ENCODE measurements around the gene KIF16B.
"Not testable (repeated sequence)": the region's sequence is repeated elsewhere in the genome, so short reads cannot be mapped to it uniquely, and the experiment has no call there.

KIF16B gene

DNA sequence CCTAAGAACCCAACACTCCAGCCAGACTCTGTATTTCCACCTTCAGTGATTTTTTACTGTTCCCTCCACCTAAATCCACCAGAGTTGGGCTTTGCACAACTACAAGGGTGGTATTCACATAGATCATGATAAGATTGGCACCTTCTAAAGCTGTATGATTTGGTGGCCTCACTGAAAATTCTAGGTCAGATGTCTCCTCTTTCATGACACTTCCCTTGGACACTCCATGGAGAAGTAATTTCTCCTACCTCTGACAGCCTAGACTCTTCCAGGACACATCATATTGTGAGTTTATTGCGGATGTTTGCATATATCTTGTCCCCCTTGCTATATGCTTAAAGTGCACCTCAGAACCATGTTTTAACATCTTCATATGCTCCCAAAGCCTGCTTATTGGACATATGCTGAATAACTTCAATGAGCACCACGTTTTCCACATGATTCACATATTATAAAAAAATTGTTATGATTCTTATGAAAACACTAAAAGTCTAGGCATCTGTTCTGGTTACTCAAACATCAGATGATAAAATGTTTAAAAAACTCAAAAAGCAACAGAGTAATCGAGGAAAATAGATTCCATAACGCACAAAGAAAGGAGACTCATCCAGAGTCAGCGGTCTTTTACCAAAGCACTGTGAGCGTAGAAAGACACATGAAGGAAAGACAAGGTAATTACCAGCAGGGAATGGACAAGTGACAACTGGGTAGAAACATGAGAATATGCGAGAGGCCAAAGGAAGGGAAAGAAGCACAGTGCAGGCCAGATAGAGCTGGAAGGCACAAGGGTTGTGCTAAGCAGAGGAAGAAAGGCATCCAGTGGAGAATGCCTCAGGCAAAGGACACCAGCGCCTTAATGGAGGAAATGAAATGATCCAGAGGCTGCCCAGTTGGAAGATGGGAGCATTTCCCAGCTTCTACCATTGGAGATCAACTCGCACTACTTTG is 46.5 kb downstream of the KIF16B start:
- no peaks in the 10 kb centered on the region for H3K27me3 Mint-ChIP-seq
- H3K27ac Mint-ChIP-seq: no peak overlapping the region
- no peaks in the 10 kb centered on the region for H3K4me1 Mint-ChIP-seq
- peaks cover 21% of the 10 kb centered on the region for H3K36me3 Mint-ChIP-seq
- no peak overlapping the region for H3K4me3 Mint-ChIP-seq
- no peaks in the 10 kb centered on the region for H3K9me3 Mint-ChIP-seq

DNA sequence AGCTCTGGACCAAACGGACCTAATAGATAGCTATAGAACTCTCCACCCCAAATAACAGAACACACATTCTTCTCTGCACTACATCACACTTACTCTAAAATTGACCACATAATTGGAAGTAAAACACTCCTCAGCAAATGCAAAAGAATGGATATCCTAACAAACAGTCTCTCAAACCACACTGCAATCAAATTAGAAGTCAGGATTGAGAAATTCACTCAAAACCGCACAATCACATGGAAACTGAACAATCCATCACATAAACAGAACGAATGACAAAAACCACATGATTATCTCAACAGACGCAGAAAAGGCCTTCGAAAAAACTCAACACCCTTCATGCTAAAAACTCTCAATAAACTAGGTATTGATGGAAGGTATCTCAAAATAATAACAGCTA is 50.6 kb downstream of the KIF16B start:
- not testable (repeated sequence) for H3K27me3 Mint-ChIP-seq, H3K4me3 Mint-ChIP-seq, H3K27ac Mint-ChIP-seq, H3K9me3 Mint-ChIP-seq, H3K4me1 Mint-ChIP-seq
- H3K36me3 Mint-ChIP-seq: peaks cover 19% of the 10 kb centered on the region

DNA sequence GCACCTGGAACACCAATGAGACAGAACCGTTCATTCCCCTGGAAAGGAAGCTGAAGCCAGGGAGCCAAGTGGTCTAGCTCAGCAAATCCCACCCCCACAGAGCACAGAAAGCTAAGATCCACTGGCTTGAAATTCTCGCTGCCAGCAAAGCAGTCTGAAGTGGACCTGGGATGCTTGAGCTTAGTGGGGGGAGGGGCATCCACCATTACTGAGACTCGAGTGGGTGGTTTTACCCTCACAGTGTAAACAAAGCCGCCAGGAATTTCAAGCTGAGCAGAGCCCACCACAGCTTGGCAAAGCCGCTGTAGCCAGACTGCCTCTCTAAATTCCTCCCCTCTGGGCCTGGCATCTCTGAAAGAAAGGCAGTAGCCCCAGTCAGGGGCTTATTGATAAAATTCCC is 53.1 kb downstream of the KIF16B start:
- Mint-ChIP-seq H3K4me1 (no peaks in the 10 kb centered on the region), H3K4me3 (no peak overlapping the region)

DNA sequence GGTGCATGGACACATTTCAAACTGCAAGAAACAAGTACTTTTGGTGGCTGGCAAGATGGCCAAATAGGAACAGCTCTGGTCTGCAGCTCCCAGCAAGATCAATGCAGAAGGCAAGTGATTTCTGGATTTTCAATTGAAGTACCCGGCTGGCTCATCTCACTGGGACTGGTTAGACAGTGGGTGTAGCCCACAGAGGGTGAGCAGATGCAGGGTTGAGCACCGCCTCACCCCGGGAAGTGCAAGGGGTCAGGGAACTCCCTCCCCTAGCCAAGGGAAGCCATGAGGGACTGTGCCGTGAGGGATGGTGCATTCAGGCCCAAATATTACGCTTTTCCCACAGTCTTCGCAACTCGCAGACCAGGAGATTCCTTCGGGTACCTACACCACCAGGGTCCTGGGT is 53.6 kb downstream of the KIF16B start:
- not testable (repeated sequence) for H3K4me3 Mint-ChIP-seq, H3K4me1 Mint-ChIP-seq, H3K9me3 Mint-ChIP-seq, H3K36me3 Mint-ChIP-seq, H3K27ac Mint-ChIP-seq, H3K27me3 Mint-ChIP-seq

More for the DNA sequence above, 53.1 kb downstream of the KIF16B start:
- H3K27ac Mint-ChIP-seq: no peak overlapping the region
- no peaks in the 10 kb centered on the region for H3K27me3 Mint-ChIP-seq
- no peaks in the 10 kb centered on the region for H3K9me3 Mint-ChIP-seq
- peaks cover 6% of the 10 kb centered on the region for H3K36me3 Mint-ChIP-seq

DNA sequence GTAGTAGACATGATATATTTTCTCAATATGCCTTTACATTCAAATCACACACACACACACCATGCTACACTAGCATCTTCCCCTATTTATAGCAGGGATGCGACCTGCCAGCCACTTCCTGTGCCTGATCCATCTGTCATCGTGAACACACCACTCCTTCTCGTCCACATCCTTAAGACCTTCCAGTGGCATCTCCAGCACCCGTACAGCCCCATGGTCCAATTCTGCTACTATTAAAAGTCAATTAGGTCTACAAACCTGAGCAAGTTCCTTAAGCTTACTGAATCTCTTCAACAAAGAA is 54.5 kb downstream of the KIF16B start:
- H3K36me3 Mint-ChIP-seq: no peaks in the 10 kb centered on the region
- no peak overlapping the region for H3K27ac Mint-ChIP-seq

DNA sequence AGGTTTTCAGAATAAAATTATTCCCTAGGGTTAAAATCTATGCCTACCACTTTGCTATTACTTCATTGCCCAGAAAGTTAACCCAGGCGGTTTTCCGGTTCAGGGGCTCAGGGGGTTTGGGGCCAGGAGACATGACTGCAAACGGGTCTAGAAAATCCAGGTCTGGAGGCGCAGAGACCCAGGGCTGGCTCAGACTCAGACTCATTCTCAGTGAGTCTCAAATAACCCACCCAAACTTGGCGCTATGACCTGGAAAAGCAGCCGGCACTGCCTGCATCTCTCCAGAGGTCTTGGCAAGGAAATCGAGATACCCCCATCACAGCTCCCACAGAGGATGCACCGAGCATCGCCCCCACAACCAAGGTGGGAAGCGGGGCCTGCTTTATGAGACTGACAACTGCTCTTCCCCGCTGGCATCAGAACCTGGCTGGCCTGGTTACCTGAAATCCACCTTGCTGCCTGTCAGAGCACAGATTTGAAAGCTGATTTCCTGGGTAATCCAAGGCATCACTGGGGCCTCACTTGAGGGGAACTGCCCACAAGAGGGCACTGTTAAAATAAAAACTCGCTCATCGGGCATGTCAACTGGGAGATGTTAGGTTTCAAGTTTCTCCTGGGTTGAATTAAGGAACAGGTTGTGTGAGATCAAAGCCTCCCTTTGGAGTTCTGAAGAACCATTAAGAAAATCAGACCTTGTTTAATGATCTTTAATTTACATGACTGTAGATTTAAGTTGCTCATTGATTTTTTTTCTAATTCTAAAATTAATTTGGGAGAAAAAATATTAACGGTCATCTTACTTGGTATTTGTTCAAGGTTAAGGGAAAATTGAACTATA is 55.1 kb downstream of the KIF16B start:
- no peaks in the 10 kb centered on the region for H3K4me1 Mint-ChIP-seq
- H3K9me3 Mint-ChIP-seq: no peaks in the 10 kb centered on the region
- H3K27ac Mint-ChIP-seq: no peak overlapping the region
- H3K4me3 Mint-ChIP-seq: no peak overlapping the region
- H3K36me3 Mint-ChIP-seq: no peaks in the 10 kb centered on the region
- no peaks in the 10 kb centered on the region for H3K27me3 Mint-ChIP-seq

More for the DNA sequence above, 54.5 kb downstream of the KIF16B start:
- H3K9me3 Mint-ChIP-seq: no peaks in the 10 kb centered on the region
- no peaks in the 10 kb centered on the region for H3K4me1 Mint-ChIP-seq
- no peaks in the 10 kb centered on the region for H3K27me3 Mint-ChIP-seq
- H3K4me3 Mint-ChIP-seq: no peak overlapping the region

DNA sequence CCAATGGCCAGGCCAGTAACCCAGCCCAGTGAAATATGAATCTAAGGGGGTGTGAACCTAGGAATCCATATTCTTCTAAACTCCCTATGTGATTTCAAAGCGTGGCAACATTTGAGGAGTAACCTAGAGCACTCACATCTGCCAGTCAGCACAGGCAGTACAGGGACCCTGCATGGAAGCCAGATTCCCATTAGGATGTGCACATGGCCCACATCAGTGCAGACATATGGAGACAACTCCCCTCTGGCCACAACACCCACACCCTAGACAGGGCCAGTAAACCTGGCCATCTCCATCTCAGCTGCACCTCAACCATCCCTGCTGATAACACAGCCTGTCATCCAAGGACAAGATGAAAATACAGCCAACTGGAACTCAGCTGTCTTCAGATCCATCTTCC is 56.5 kb downstream of the KIF16B start:
- no peak overlapping the region for H3K27ac Mint-ChIP-seq
- no peaks in the 10 kb centered on the region for H3K36me3 Mint-ChIP-seq
- no peaks in the 10 kb centered on the region for H3K9me3 Mint-ChIP-seq

DNA sequence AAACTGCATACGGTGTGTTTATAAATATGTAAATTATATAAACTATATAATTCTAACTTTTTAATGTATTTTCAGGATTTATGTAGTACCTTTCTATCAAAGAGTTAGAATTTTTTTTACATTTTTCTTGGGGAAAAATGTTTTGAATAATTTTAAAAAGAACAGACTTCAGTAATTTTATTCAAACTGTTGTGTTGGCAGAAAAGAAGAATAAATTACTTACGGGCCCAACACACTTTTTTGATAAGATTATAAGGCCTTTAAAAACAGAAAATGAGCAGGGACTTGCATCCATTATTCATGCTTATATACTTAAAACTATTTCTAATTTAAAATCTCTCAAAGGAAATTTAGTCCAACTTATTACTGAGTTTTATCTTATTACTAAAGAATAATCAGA is 58.2 kb downstream of the KIF16B start:
- no peak overlapping the region for H3K4me3 Mint-ChIP-seq

More for the DNA sequence above, 56.5 kb downstream of the KIF16B start:
- Mint-ChIP-seq H3K4me3 (no peak overlapping the region), H3K27me3 (no peaks in the 10 kb centered on the region), H3K4me1 (no peaks in the 10 kb centered on the region)

DNA sequence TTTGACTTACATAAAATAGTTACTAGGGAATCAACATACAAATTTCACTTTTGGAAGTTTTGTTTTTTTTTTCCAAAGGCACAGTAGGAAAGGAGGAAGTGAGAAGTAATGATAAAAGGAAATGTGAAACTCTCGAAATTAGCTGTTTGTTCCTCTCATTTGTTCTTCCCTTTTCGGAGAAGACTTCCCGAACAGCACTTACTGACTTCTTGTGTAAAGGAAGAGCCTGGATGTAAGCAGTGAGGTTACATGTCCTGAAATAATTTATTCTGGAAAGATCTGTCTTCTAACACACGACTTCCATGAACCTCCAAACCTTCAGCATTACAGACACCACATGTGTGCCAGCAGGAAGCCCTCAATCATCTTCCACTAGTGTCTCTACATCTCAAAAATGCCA is 59.1 kb downstream of the KIF16B start:
- Mint-ChIP-seq H3K4me3 (no peak overlapping the region), H3K9me3 (no peaks in the 10 kb centered on the region), H3K27ac (no peak overlapping the region), H3K27me3 (no peaks in the 10 kb centered on the region), H3K4me1 (no peaks in the 10 kb centered on the region), H3K36me3 (no peaks in the 10 kb centered on the region)

More for the DNA sequence above, 58.2 kb downstream of the KIF16B start:
- H3K4me1 Mint-ChIP-seq: no peaks in the 10 kb centered on the region
- no peaks in the 10 kb centered on the region for H3K9me3 Mint-ChIP-seq
- H3K27me3 Mint-ChIP-seq: no peaks in the 10 kb centered on the region
- no peak overlapping the region for H3K27ac Mint-ChIP-seq
- H3K36me3 Mint-ChIP-seq: no peaks in the 10 kb centered on the region

DNA sequence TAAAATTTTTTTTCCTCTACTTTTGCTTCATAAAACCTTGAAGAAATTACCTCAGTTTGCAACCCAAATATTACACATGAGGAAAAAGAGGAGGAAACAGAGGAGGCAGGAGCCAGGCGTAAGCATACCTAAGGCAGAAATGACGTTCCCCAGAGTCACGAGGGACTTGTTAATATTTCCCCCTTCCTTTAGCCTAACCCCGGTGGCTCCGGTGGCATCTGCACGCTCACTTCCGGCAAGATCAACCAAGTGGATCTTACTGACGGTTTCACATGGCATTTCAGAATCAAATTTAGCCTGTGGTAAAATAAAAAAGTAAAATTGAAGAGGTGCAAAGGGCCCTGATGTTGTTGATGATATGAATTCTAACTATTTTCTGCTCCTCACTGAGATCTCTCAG is 67.4 kb downstream of the KIF16B start:
- H3K27ac Mint-ChIP-seq: no peak overlapping the region

DNA sequence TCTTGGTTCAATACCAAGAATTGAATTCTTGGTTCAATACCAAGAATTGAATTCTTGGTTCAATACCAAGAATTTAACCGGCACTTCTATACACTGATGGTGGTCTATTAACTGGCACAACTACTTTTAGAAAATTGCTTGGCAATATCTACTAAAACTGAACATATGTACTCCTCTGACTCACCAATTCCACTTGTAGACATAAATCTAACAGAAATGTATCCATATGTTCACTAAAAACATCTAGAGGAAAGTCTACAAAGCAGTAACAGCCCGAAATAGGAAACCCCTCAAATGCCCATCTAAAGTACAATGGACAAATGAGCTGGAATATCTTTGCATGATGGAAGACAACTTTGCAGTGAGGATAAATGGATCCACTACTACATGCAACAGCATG is 71.9 kb downstream of the KIF16B start:
- no peak overlapping the region for H3K27ac Mint-ChIP-seq
- H3K4me1 Mint-ChIP-seq: peaks cover 8% of the 10 kb centered on the region
- H3K4me3 Mint-ChIP-seq: no peak overlapping the region
- no peaks in the 10 kb centered on the region for H3K9me3 Mint-ChIP-seq
- H3K36me3 Mint-ChIP-seq: peaks cover 15% of the 10 kb centered on the region
- H3K27me3 Mint-ChIP-seq: no peaks in the 10 kb centered on the region

More for the DNA sequence above, 67.4 kb downstream of the KIF16B start:
- Mint-ChIP-seq H3K36me3 (peaks cover 10% of the 10 kb centered on the region), H3K4me1 (peaks cover 8% of the 10 kb centered on the region), H3K9me3 (no peaks in the 10 kb centered on the region), H3K4me3 (no peak overlapping the region), H3K27me3 (no peaks in the 10 kb centered on the region)

DNA sequence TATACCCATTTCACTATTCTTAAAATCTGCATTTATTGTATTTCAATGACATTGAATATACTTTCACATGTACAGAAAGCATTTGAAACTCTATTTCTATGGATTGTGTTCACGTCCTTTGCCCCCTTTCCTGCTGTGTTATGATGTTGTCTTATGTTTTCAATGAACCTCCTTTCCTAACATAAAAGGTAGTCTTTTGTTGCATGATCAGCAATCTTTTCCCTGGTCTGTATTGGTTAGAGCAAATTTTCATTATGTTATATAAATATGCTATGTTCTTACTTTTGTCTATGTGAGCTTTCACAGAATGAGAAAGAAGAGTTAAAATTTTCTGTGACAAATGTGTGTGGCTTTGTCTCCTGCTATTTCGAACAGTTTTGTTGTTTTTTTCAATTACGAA is 73.1 kb downstream of the KIF16B start:
- peaks cover 8% of the 10 kb centered on the region for H3K4me1 Mint-ChIP-seq

DNA sequence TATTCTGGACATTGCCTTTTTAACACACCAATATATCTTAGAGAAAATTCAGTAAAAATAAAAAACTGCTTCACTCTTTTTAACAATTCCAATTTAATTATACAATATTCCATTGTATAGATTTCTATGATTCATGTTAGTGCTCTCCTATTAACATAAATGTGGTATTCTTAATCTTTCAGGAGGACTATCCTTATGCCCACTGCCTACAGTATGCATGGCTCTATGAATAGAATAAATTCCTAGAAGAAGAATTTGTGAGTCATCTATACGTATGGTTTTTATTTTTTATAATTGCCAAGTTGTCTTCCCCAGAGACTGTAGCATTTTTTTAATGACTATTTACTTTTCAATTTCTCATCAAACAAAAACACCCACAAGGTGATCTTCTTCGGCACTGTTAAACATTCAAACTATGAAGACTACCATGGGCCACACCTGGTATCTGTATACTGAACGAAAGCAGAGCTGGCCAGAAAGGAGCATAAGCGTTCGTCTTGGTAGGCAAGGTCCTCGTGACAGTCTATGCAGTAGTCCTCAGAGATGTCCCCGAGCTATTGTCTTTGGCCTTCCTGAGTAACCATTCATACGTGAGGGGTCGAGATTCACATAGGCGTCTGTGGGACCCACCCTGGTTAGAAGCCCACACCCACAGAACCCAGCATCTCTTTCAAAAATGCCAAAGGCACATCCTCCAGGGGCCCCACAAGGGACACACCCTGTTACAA is 74.6 kb downstream of the KIF16B start:
- Mint-ChIP-seq H3K27me3 (no peaks in the 10 kb centered on the region), H3K27ac (no peak overlapping the region), H3K4me3 (no peak overlapping the region), H3K4me1 (peaks cover 8% of the 10 kb centered on the region), H3K36me3 (peaks cover 12% of the 10 kb centered on the region), H3K9me3 (no peaks in the 10 kb centered on the region)

More for the DNA sequence above, 73.1 kb downstream of the KIF16B start:
- Mint-ChIP-seq H3K27me3 (no peaks in the 10 kb centered on the region), H3K27ac (no peak overlapping the region), H3K4me3 (no peak overlapping the region), H3K9me3 (no peaks in the 10 kb centered on the region), H3K36me3 (peaks cover 12% of the 10 kb centered on the region)

DNA sequence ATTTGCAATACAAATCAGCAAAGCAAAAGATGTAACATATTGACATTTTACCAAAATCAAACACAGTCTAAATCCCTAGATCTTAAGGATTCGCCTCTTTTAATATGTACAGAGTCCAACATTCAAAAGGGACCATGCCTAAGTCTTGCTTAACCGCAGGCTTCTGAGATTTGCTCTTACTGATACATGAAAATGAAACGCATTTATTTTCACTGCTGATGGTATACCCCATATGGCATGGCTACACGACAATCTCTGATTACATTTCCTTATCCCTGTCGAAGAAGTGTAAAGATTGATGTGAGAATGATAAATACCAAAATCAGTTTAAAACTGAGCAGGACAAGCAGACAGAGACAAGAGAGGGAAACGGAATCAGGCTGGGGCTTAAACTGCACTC is 75.4 kb downstream of the KIF16B start:
- H3K4me1 Mint-ChIP-seq: peaks cover 8% of the 10 kb centered on the region
- H3K4me3 Mint-ChIP-seq: no peak overlapping the region

DNA sequence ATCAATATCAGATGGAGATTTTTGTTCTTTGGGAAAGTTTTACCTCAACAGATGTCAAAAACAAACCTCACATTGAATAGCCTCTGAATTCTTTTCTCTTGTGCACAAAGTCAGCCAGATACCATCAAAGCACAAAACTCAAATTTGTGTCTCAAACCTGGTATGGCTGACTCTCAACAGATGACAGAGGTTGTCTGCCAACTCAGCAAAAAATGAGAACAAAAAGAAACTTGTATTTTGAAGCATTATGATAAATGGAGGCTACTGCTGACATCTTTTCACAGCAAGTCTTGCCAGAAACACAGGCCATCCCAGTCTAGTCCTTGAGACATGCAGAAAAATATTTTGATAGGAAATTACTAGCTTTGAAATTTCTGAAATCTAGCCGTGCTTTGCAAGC is 79.8 kb downstream of the KIF16B start:
- Mint-ChIP-seq H3K4me1 (no peaks in the 10 kb centered on the region), H3K27ac (no peak overlapping the region), H3K9me3 (no peaks in the 10 kb centered on the region), H3K36me3 (peaks cover 11% of the 10 kb centered on the region), H3K4me3 (no peak overlapping the region), H3K27me3 (no peaks in the 10 kb centered on the region)

More for the DNA sequence above, 75.4 kb downstream of the KIF16B start:
- Mint-ChIP-seq H3K36me3 (peaks cover 12% of the 10 kb centered on the region), H3K9me3 (no peaks in the 10 kb centered on the region), H3K27ac (no peak overlapping the region), H3K27me3 (no peaks in the 10 kb centered on the region)

Data from activated naive CD4-positive, alpha-beta T cell treated with anti-CD3 and anti-CD28 coated beads, Interleukin-2, amount 50 U/mL, for 24 hours (primary cell).